Stimulated activated CD4-positive, alpha-beta T cell treated with anti-CD3 and anti-CD28 coated beads, TNF-alpha, amount 100 ng/mL, for 48 hours (primary cell): Measurements from ENCODE around the gene TMEM121.

Source experiments
- DNase-seq, 3 donors: peaks; one replicate each; pipeline ENCODE4 v3.0.0-alpha.2; 2020; ENCODE audit warnings: low read depth in 3 of 3

Gene TMEM121

DNA sequence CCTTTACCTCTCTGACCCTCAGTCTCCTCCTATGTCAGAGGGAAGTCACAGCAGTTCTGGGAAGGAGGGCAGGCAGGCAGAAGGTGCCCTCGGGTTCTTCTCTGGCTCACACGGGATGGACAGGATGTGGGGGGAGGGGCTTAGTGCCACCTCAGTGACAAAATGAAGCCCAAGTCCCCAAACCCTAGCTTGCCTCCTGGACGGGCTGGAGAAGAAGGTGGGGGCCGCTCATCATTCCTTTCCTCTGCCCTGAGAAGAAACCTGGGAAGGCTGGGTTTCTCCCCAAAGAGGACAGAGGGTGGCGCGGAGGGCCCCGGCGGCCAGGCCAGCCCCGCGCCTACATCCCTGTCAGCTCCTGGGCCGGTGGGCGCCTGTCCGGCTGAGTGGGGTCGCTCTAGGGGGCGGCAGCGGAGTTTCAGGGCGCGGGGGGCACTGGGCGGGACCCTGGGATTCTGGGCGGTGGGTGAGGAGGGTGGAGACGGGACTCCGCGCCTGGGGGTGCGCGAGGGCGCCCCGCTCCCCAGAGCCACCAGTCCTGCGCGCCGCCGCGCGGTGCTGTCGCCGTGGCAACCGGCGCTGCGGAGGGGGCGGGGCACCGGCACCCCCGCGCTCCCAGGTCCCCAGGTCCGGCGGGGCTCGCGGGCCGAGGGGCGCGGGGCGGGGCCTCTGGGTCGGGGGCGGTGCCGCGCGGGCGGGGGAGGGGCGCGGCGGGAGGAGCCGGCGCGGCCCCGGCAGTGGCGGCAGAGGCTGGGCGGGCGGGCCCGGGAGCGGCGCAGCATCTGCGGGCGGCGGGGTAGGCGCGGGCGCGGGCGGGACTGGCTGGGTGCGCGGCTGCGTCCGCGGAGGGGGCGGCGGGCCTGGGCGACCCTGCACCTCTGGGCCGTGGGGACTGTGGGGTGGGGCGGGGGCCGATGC, at the start of gene TMEM121:
TMEM121 (plus strand) TSS at position 723 of the 915 bp plus-strand sequence. CDS start 2,252 bp downstream, outside the sequence.
- DNase-seq, result no peak

DNA sequence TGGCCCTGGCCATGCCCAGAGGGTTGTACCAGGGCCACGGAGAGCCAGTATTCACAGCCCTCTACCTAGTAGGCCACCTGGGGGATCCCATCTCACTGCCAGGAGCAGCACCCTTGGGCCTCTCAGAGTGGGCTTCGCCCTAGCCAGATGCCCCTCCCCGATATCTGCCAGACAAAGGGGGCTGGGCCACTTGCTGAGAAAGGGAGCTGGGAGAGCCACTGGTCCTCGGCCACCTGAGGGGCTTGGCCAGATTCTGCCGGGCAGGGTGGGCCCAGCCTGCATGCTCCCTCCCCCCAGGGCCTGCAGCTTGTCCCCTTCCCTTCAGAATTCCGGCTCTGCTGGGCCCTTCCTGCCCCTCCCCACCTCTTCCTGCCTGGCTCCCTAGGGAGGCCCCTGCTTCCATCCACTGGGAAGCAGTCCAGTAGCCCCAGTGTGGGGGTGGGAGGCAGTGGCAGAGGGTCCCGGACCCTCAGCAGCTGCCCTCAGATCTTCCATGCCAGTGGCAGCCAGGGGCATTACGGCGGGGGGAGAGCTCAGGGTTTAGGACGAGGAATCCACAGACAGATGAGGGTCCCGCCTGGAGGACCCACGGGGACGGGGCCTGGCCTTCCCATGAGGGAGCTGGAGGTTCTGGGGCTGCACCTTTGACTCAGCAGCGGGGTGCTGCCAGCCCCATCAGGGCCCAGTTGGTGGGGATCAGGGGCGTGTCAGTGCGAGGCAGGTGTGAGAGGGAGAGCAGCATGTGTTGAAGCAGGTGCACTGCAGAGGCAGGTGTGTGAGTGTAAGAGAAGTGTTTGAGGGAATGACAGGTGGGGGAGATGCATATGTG, 49.3 kb upstream of the TMEM121 start:
- DNase-seq, result no peak

- DNase-seq, result no peak
These were observed 48.6 kb upstream of the TMEM121 start for GRCh38 chr14:105477660-105478397.

DNA sequence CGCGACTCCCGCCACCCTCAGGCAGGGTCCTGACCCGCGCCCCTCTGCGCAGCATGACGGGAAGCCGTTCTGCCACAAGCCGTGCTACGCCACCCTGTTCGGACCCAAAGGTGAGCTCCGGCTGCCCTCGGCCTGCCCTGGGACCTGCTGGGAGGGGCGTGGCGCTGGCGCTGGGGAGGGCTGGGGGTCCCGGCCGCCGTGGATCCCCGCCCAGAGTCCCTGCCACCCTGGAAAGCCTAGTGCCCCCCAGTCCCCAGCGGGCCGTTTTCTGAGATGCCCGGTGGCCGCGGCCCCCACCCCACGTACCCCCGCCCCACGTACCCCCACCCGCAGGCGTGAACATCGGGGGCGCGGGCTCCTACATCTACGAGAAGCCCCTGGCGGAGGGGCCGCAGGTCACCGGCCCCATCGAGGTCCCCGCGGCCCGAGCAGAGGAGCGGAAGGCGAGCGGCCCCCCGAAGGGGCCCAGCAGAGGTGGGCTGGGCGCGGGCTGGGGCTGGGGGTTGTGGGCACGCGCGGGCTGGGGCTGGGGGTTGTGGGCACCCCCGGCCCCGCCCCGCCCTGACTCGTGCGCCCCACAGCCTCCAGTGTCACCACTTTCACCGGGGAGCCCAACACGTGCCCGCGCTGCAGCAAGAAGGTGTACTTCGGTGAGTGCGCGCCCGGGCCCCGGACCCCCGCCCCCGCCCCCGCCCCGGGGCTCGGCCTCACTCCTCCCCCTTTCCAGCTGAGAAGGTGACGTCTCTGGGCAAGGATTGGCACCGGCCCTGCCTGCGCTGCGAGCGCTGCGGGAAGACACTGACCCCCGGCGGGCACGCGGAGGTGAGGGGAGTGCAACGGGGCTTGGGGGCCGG, 47.8 kb upstream of the TMEM121 start:
- DNase-seq, result no peak

- DNase-seq, result no peak
These were observed 46.8 kb upstream of the TMEM121 start for GRCh38 chr14:105479431-105480158.

GRCh38 chr14:105480199-105480746, 46.1 kb upstream of the TMEM121 start:
- DNase-seq, result no peak

- peak; percentile 79 to 87 (median 85) for DNase-seq
These were observed 45.3 kb upstream of the TMEM121 start for GRCh38 chr14:105480807-105481801.

GRCh38 chr14:105481886-105482457, 44.4 kb upstream of the TMEM121 start:
- peak; percentile 84 to 90 (median 87) for DNase-seq

- DNase-seq, result no peak
These were observed 43.8 kb upstream of the TMEM121 start for GRCh38 chr14:105482486-105483110.

DNA sequence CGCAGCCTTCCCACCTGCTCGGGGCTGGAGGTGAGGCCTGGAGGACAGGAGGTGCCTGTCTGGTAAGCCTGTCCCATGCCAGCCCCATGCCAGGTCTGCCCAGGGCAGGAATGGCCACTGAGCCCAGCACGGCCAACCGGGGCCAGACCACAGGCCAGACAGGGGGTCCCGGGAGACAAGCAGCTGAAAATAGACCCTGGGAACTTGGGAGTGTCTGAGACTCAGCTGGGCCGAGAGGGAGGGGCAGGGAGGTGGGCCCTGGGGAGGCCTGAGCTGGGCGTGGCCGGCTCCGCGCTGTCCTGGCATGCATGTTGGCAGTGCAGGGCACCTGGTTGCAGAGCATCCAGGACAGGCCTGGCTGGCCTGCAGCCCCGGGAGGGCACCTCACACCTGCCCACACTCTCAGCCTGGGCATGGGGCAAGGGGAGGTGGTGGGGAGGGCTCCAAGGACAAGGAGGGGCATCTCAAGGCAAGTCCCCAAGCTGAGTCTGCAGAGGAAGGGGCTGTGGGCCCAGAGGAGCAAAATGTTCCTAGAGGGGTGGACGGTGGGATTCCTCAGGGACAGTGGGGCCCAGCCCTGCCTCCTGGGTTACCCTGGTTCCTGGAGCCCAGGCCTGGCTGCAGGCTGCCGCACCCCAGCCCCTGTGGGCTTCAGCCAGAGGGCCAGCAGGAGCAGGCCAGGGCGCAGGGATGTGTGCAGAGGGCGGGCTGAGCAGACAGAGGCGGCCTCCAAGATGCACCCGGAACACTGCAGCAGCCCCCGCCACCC, 42.9 kb upstream of the TMEM121 start:
- no peak for DNase-seq

DNA sequence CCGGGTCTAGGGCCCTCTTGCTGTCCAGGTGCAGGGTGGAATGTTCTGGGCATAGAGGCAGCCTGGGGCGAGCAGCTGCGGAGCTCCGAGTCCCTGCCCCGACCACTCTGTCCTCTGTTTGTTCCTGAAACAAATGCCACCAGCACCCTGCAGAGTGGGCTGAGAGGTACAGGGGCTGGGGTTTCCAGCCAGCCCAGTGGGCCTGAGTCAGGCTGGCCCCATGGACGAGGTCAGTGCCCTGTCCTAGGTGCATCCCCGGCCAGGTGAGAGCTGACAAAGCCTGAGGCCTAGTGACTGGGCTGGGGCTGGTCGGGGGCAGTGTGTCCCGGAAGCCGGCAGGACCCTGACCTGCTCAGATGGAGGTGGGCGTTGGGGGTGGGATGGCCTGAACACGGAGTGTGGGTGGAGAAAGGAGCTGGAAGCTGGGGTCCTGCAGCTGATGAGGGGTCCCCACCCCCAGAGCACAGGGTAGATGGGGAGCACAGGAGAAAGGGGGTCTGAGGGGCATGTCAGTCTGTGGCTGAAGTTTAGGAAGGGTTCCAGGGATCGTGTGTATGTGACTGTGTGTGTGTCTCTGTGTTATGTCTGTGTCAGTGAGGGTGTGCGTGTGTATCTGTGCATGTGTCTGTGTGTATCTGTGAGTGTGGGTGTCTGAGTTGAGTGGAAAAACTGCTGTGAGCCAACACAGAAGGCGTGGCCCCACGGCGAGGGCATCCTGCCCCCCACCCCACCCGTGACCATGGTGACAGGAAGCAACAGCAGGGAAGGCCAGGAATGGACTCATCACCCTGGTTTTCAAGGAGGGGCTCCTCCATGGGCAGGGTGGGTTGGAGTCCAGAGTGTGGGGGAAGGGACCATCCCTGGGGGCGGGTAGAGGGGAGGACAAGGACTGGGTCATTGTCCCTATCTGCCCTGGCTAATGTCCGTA, 42.0 kb upstream of the TMEM121 start:
- no peak for DNase-seq

DNA sequence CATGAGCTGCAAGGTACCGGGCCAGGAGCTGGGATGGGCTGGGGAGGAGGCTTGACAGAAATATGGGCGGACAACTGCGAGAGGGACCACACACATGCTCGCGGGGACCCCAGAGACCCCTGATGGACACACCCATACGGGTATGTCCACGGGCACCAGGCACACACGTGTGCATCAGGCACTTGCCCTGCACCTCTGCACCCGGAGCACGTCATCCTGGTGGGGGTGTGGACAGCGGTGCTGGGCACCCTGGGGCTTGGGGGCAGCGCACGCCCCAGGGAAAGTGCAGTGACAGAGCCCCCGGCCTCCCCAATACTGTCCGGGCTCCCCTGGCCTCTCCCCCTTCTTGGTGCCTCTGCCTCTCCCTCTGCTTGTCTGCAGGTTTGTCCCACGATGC, 41.4 kb upstream of the TMEM121 start:
- DNase-seq, result no peak

DNA sequence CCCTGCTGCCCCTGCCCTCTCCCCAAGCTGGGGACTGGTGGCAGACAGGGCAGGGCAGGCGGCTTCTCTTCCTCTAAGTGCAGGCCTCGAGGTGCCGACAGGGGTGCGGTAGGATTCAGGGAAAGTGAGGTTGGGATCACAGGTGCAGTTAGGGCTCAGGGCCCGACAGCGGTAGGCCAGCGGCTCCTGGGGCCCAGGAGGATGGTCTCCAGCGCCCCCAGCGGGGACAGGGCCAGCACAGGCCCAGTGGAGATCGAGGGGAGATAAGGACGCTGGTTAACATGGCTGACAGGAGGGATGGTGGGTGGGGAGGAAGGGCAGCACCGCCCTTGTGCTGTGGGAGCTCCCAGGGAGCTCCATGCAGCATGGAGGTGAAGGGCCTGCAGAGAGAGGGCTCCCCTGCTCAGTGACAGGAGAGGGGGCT, 40.6 kb upstream of the TMEM121 start:
- DNase-seq, result no peak

DNA sequence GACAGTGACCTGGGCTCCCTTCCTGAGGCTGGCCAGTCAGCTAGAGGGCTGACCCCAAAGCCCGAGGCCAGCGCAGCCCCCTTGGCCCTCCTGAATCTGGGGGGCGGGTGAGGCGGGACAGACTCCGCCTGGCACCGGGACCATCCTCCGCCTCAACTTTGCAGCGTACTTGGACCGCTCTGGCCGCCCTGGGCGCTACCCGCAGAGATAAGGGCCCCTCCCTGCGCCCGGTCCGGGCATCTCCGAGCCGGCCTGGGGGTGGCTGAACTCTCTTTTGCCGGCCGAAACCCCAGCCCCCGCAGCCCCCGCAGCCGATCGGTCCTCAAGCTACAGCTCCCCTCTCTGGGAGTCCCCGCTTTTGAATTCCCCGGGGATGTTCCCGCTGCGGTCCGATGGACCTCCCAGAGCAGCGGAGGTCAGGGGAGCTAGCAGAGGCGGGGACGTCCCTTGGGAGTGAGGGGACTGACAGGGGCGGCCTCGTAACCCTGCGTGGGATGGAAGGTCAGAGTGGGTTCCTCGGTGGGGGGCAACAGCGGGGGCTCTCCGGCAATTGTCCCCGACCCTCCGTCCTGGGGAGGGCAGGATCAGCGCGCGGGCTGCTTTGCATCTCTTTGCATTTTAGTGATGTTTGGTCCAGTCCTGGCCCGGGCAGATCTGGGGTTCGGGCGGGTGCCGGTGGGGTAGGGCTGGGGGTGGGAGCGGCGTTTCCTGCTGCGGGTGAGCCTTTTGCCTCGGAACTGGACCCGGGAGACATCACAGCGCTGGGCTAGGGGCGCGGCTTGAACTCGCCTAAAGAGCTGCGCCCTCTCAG, 40.0 kb upstream of the TMEM121 start, which contains the start of gene CRIP1:
CRIP1 (plus strand) TSS at position 724 of the 811 bp plus-strand sequence. CDS start 374 bp downstream, outside the sequence.
- DNase-seq, result no peak

GRCh38 chr14:105486974-105487448, 39.4 kb upstream of the TMEM121 start:
- no peak for DNase-seq
